Panc1 (cell line): ENCODE results near the gene MKLN1. TPM values are rescaled to one million over a fixed set of nuclear protein-coding genes. Genes with fewer than 3 reads are reported as not detected.

Source experiments
- ATAC-seq: fragments of 200-7000 bp; cut with Tn5 transposase; 2 replicates; pipeline ENCODE4 v1.9.1; 2020; ENCODE audit warnings: mild to moderate bottlenecking, moderate library complexity
- BruUV-seq: library from RNA; stranded (reverse); fragments of 400-500 nt; replicated peaks from 2 replicates; lab custom pipeline; 2021; lab: Mats Ljungman, UMichigan
- CTCF ChIA-PET: fragments of 300-600 bp; sonication (Branson Sonifier 250); formaldehyde crosslinking; loops from one replicate; lab custom pipeline; 2022; ENCODE audit warnings: antibody characterized with exemption; lab: Charles Lee
- POLR2A ChIA-PET: fragments of 300-600 bp; sonication (Branson Sonifier 250); formaldehyde crosslinking; loops from one replicate; lab custom pipeline; 2022; ENCODE audit warnings: antibody characterized with exemption; lab: Charles Lee
- DNase-seq: peaks from one replicate; pipeline ENCODE4 v3.0.0-alpha.2; 2010; ENCODE audit warnings: low read depth, low spot score
- H3K27ac ChIP-seq: 2 replicates; pipeline ENCODE4 v1.5.1; 2011; ENCODE audit warnings: mild to moderate bottlenecking, low read length, inconsistent platforms
- H3K27me3 ChIP-seq: fragments of 200-500 bp; sonication (Bioruptor generic); 2 replicates; pipeline ENCODE4 v1.6.0; 2014; ENCODE audit warnings: low read length, inconsistent platforms; ENCODE audit not compliant: control insufficient read depth, insufficient read depth
- H3K36me3 ChIP-seq: fragments of 200-500 bp; sonication (Bioruptor generic); 2 replicates; pipeline ENCODE4 v1.5.1; 2014; ENCODE audit warnings: inconsistent platforms, mild to moderate bottlenecking, low read length, moderate library complexity; ENCODE audit not compliant: control insufficient read depth, insufficient read depth
- H3K4me1 ChIP-seq: 2 replicates; pipeline ENCODE4 v1.5.1; 2011; ENCODE audit warnings: inconsistent platforms, mild to moderate bottlenecking, low read length, moderate library complexity; ENCODE audit not compliant: control insufficient read depth, insufficient read depth
- H3K4me3 ChIP-seq, 2 experiments: 2 replicates each; pipeline ENCODE4 v1.5.1; 2011 to 2012; ENCODE audit warnings: low read depth in 2 of 2, low read length in 2 of 2, mild to moderate bottlenecking in 2 of 2, inconsistent platforms in 1 of 2, moderate library complexity in 1 of 2
- H3K9me3 ChIP-seq: fragments of 200-500 bp; sonication (Bioruptor generic); 2 replicates; pipeline ENCODE4 v1.5.1; 2014; ENCODE audit warnings: low read depth, mild to moderate bottlenecking, inconsistent platforms, low read length, moderate library complexity; ENCODE audit not compliant: control insufficient read depth, insufficient read depth
- POLR2AphosphoS5 ChIP-seq: IDR thresholded peaks from 2 replicates; pipeline ENCODE4 v1.6.1; 2012; ENCODE audit warnings: mild to moderate bottlenecking, low read depth, low read length, moderate library complexity
- SIN3A ChIP-seq: IDR thresholded peaks from 2 replicates; pipeline ENCODE4 v1.6.1; 2012; ENCODE audit warnings: low read depth, mild to moderate bottlenecking, low read length, moderate library complexity, borderline replicate concordance; ENCODE audit not compliant: insufficient read depth
- TCF7L2 ChIP-seq: IDR thresholded peaks from 2 replicates; pipeline ENCODE4 v1.6.1; 2011; ENCODE audit warnings: mild to moderate bottlenecking, low read depth, low read length, inconsistent platforms
- in situ Hi-C: cut with HindIII; loops from 2 replicates; pipeline ENCODE4 v1.10.0; 2016; ENCODE audit warnings: low sequenced_read_pairs, low pct_unique_long_range_greater_than_20kb
- intact Hi-C: fragments of 100-400 bp; cut with micrococcal nuclease; formaldehyde crosslinking; loops from one replicate; pipeline ENCODE4 v1.10.0; 2022; ENCODE audit not compliant: unreplicated experiment
- total RNA-seq: library from RNA; stranded (reverse); gene quantifications from one replicate; pipeline ENCODE4 v1.2.1, GENCODE V29; 2021; ENCODE audit not compliant: unreplicated experiment
- TF ChIP-seq, protein P1 (sequence below): fragments of 450-650 bp; IDR thresholded peaks from 2 replicates; pipeline ENCODE4 v1.5.1; 2017; ENCODE audit warnings: mild to moderate bottlenecking
- TF ChIP-seq, protein P2 (sequence below), 2 experiments: IDR thresholded peaks; 2 replicates each; pipeline ENCODE4 v1.6.1; 2011 to 2012; ENCODE audit warnings: low read depth in 2 of 2, control low read depth in 1 of 2, low read length in 1 of 2, mild to moderate bottlenecking in 1 of 2, moderate library complexity in 1 of 2; ENCODE audit not compliant: insufficient read depth in 1 of 2

Gene MKLN1
- total RNA-seq, 1 experiment from 2014 or later: 46.4 TPM

DNA sequence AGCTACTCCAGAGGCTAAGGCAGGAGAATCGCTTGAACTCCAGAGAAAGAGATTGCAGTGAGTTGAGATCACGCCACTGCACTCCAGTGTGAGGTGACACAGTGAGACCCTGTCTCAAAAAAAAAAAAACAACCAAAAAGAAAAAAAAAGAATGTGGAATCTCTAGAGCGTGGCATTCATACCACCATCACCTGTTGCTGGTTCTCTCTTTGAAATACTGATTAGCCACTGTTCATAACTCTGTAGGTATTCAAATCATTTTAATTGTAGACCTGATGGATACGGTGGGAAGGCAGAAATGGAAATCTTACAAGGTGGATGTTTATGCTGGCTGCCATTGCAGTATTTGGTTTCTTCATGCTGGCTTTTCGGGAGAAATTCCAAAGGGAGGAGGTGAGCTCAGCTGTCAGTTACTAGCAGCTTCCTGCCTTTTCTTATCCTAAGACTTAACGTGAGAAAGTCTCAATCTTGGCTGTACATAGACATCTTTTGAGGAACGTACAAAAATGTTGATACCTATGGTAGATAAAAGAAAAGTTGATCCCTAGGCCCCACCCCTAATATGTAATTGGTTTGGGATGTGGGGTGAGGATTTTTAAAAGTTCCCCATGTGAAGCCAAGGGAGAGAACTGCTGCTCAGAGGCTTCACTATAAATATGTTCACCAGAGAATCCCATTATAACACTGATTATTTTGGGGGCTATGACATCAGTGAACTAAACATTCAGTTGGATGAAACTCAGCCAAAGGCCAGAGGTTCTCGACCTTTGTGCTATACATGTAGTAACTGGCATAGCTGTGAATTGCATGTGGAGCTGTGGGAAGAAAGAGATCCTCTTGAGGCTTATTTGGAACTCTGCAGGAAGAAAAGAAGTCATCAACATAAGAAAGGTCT, 26.9 kb upstream of the MKLN1 start:
- Histone ChIP-seq H3K4me1 (peaks cover 5% of the 10 kb centered on the region; the same call in 1 of the 2 replicates), H3K27me3 (no peaks in the 10 kb centered on the region), H3K27ac (no peak overlapping the region), H3K4me3 (no peak overlapping the region), H3K9me3 (no peaks in the 10 kb centered on the region), H3K36me3 (no peaks in the 10 kb centered on the region)
- ChIA-PET CTCF (no interaction called here), POLR2A (no interaction called here)
- in situ Hi-C loops (no loop called here), intact Hi-C loops (loop anchor here (5.0 kb wide), 2 partner anchors 194 to 229 kb away; no protein-coding TSS in a partner anchor)
- TF ChIP-seq, protein P1, sequence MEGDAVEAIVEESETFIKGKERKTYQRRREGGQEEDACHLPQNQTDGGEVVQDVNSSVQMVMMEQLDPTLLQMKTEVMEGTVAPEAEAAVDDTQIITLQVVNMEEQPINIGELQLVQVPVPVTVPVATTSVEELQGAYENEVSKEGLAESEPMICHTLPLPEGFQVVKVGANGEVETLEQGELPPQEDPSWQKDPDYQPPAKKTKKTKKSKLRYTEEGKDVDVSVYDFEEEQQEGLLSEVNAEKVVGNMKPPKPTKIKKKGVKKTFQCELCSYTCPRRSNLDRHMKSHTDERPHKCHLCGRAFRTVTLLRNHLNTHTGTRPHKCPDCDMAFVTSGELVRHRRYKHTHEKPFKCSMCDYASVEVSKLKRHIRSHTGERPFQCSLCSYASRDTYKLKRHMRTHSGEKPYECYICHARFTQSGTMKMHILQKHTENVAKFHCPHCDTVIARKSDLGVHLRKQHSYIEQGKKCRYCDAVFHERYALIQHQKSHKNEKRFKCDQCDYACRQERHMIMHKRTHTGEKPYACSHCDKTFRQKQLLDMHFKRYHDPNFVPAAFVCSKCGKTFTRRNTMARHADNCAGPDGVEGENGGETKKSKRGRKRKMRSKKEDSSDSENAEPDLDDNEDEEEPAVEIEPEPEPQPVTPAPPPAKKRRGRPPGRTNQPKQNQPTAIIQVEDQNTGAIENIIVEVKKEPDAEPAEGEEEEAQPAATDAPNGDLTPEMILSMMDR: no peak
- no peak for TF ChIP-seq POLR2AphosphoS5
- TF ChIP-seq SIN3A: no peak
- TF ChIP-seq TCF7L2: no peak
- TF ChIP-seq, protein P2, sequence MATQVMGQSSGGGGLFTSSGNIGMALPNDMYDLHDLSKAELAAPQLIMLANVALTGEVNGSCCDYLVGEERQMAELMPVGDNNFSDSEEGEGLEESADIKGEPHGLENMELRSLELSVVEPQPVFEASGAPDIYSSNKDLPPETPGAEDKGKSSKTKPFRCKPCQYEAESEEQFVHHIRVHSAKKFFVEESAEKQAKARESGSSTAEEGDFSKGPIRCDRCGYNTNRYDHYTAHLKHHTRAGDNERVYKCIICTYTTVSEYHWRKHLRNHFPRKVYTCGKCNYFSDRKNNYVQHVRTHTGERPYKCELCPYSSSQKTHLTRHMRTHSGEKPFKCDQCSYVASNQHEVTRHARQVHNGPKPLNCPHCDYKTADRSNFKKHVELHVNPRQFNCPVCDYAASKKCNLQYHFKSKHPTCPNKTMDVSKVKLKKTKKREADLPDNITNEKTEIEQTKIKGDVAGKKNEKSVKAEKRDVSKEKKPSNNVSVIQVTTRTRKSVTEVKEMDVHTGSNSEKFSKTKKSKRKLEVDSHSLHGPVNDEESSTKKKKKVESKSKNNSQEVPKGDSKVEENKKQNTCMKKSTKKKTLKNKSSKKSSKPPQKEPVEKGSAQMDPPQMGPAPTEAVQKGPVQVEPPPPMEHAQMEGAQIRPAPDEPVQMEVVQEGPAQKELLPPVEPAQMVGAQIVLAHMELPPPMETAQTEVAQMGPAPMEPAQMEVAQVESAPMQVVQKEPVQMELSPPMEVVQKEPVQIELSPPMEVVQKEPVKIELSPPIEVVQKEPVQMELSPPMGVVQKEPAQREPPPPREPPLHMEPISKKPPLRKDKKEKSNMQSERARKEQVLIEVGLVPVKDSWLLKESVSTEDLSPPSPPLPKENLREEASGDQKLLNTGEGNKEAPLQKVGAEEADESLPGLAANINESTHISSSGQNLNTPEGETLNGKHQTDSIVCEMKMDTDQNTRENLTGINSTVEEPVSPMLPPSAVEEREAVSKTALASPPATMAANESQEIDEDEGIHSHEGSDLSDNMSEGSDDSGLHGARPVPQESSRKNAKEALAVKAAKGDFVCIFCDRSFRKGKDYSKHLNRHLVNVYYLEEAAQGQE (IDR thresholded peaks at IDR 0.05; ENCODE audit: insufficient read depth in 1 of 2, low read depth in 2 of 2, low read length in 1 of 2): no peak
- ATAC-seq (no peak), DNase-seq (no peak)
- BruUV-seq: no TSS peak

DNA sequence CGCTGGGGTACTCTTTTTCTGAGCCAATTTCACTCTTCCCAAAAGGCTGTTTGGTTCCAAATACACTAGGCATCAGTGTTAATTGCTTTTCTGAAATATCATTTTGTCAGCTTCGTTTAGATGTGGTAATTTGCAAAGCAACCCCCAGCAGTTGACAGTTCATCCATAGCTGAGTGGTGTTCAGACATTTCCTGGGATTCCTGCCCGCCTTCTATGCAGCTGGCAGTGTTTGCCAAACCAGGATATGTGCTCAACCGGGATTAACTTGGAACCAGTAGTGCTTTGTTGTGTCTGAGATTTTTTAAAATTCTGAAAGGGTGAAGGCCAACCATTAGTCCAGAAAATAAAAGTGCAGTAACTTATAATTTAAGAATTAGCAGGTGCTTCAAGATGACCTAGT, 25.2 kb upstream of the MKLN1 start:
- ChIA-PET POLR2A (interaction anchor here (0.6 kb wide), 1 partner anchor 404 kb away, joined by 3 read pairs; no protein-coding TSS in a partner anchor), CTCF (interaction anchor here (0.6 to 0.9 kb wide), 2 partner anchors 138 to 645 kb away, joined by 3 to 4 read pairs; no protein-coding TSS in a partner anchor)
- Histone ChIP-seq H3K36me3 (no peaks in the 10 kb centered on the region), H3K4me3 (no peak overlapping the region), H3K9me3 (no peaks in the 10 kb centered on the region), H3K27ac (no peak overlapping the region), H3K27me3 (no peaks in the 10 kb centered on the region), H3K4me1 (peaks cover 5% of the 10 kb centered on the region; the same call in 1 of the 2 replicates)
- no peak for DNase-seq
- no peak for ATAC-seq
- TF ChIP-seq TCF7L2 (no peak), POLR2AphosphoS5 (no peak)
- TF ChIP-seq, protein P2 (IDR thresholded peaks at IDR 0.05; ENCODE audit: insufficient read depth in 1 of 2, low read depth in 2 of 2, low read length in 1 of 2): no peak
- TF ChIP-seq, protein P1: no peak
- BruUV-seq: no TSS peak
- intact Hi-C loops: loop anchor here (5.0 kb wide), 2 partner anchors 195 to 230 kb away; no protein-coding TSS in a partner anchor
- in situ Hi-C loops: no loop called here
